Transverse colon (tissue), 4 donors: ENCODE results near the gene KIF1C. TPM values are rescaled to one million over a fixed set of nuclear protein-coding genes. Genes with fewer than 3 reads are reported as not detected.

ENCODE experiments used
- DNase-seq: peaks from one replicate; pipeline ENCODE4 v3.0.0-alpha.2; 2019
- H3K27ac ChIP-seq, 4 donors: fragments of 200-600 bp; sonication (generic); 2 replicates each; pipeline ENCODE4 v1.5.1; 2016 to 2018; ENCODE audit warnings: inconsistent platforms in 4 of 4
- H3K27me3 ChIP-seq: fragments of 200-600 bp; sonication (generic); 2 replicates; pipeline ENCODE4 v1.5.1; 2017; ENCODE audit warnings: inconsistent platforms
- H3K36me3 ChIP-seq, 4 donors: fragments of 200-600 bp; sonication (generic); 2 replicates each; pipeline ENCODE4 v1.5.1; 2017 to 2019; ENCODE audit warnings: inconsistent platforms in 4 of 4
- H3K4me1 ChIP-seq, 4 donors: fragments of 200-600 bp; sonication (generic); 2 replicates each; pipeline ENCODE4 v1.5.1; 2017 to 2020; ENCODE audit warnings: inconsistent platforms in 4 of 4
- H3K4me3 ChIP-seq, 4 donors: fragments of 200-600 bp; sonication (generic); 1 replicate in 1 of 4; 2 replicates in 3 of 4; pipeline versions ENCODE4 v1.5.1 to v1.6.1; 2017 to 2019; ENCODE audit warnings: inconsistent platforms in 4 of 4
- H3K9me3 ChIP-seq, 2 donors: fragments of 200-600 bp; sonication (generic); 2 replicates each; pipeline ENCODE4 v1.5.1; 2017 to 2019; ENCODE audit warnings: inconsistent platforms in 2 of 2
- CTCF ChIP-seq, 5 experiments: fragments of 200-600 bp in 3 of 5; fragments of 450-650 bp in 2 of 5; sonication (generic) in 3 of 5; IDR thresholded peaks; 1 replicate in 2 of 5; 2 replicates in 3 of 5; pipeline ENCODE4 v1.5.1; 2016 to 2017; ENCODE audit warnings: antibody characterized with exemption in 5 of 5, inconsistent platforms in 3 of 5, mild to moderate bottlenecking in 2 of 5, moderate library complexity in 1 of 5
- EP300 ChIP-seq: sonication (generic); formaldehyde crosslinking; IDR thresholded peaks from one replicate; pipeline ENCODE4 v1.6.1; 2017; ENCODE audit warnings: antibody characterized with exemption, low read depth
- POLR2A ChIP-seq: fragments of 450-650 bp; IDR thresholded peaks from one replicate; pipeline ENCODE4 v1.6.1; 2016; ENCODE audit warnings: antibody characterized with exemption, mild to moderate bottlenecking, moderate library complexity
- POLR2AphosphoS5 ChIP-seq, 3 donors: sonication (generic); formaldehyde crosslinking; IDR thresholded peaks; one replicate each; pipeline ENCODE4 v1.6.1; 2016; ENCODE audit warnings: antibody characterized with exemption in 3 of 3
- WGBS, 2 donors: methylation state at CpG; one replicate each; pipeline ENCODE4 v1.1.5; 2018; ENCODE audit warnings: low coverage in 1 of 2; 5-methylcytosine and 5-hydroxymethylcytosine counted together
- in situ Hi-C, 4 donors: fragments of 200-750 bp; cut with MboI; loops; one replicate each; pipeline versions ENCODE4 v1.15.0 to v1.15.1; 2017; ENCODE audit warnings: low sequenced_read_pairs in 3 of 4, low pct_ligation_motif_present in 1 of 4, low pct_unique_long_range_greater_than_20kb in 1 of 4
- intact Hi-C: fragments of 100-400 bp; cut with DNase I; formaldehyde crosslinking; loops from one replicate; pipeline ENCODE4 v1.15.1; 2023; ENCODE audit warnings: low total_unique reads
- total RNA-seq, 4 donors: library from RNA; depleted of rRNA; stranded (reverse); fragments of >200 nt; gene quantifications; one replicate each; pipeline ENCODE4 v1.1.0, GENCODE V29; 2016

KIF1C gene
- total RNA-seq, 4 donors from 2014 or later = 106 to 125 (median 114) TPM

- DNase-seq = no peak
- intact Hi-C loops = loop anchor here (10.0 kb wide), 1 partner anchor 95 kb away; no protein-coding TSS in a partner anchor
- peaks cover 0 to 36% (median 5%) of the 10 kb centered on the region in 4 donors for H3K36me3 ChIP-seq
Measured at GRCh38 chr17:4970273-4970672, 27.5 kb upstream of the KIF1C start.

GRCh38 chr17:4971826-4972225, 25.9 kb upstream of the KIF1C start:
- in situ Hi-C loops (loop anchor here in 1 of 4 donors (10.0 kb wide), 1 partner anchor 57 kb away; no protein-coding TSS in a partner anchor), intact Hi-C loops (loop anchor here (10.0 kb wide), 1 partner anchor 93 kb away; no protein-coding TSS in a partner anchor)
- 84% methylated on average over 6 of the region's 6 CpGs; no CpG with 5 or more reads in 1 of the 2 donors for WGBS, 2 donors
- Histone ChIP-seq H3K4me3 (no peak overlapping the region), H3K4me1 (peaks cover 12 to 20% (median 16%) of the 10 kb centered on the region in 4 donors), H3K27me3 (no peaks in the 10 kb centered on the region), H3K27ac (peak overlapping the region in 1 of 4 donors; percentile 3), H3K9me3 (no peaks in the 10 kb centered on the region), H3K36me3 (peaks cover 0 to 40% (median 8%) of the 10 kb centered on the region in 4 donors)
- TF ChIP-seq CTCF (IDR thresholded peaks at IDR 0.05) = no peak
- no peak for TF ChIP-seq POLR2A
- no peak for TF ChIP-seq EP300
- TF ChIP-seq POLR2AphosphoS5 (IDR thresholded peaks at IDR 0.05) = no peak
- no peak for DNase-seq

More at GRCh38 chr17:4970273-4970672, 27.5 kb upstream of the KIF1C start:
- Histone ChIP-seq H3K27me3 (no peaks in the 10 kb centered on the region), H3K4me1 (peaks cover 14 to 33% (median 26%) of the 10 kb centered on the region in 4 donors), H3K4me3 (no peak overlapping the region), H3K9me3 (no peaks in the 10 kb centered on the region), H3K27ac (peak overlapping the region; percentile 91 to 98 (median 96))
- in situ Hi-C loops = loop anchor here in 1 of 4 donors (10.0 kb wide), 1 partner anchor 55 kb away; no protein-coding TSS in a partner anchor
- no peak for TF ChIP-seq CTCF (IDR thresholded peaks at IDR 0.05)
- no peak for TF ChIP-seq POLR2A
- no peak for TF ChIP-seq EP300
- no peak for TF ChIP-seq POLR2AphosphoS5 (IDR thresholded peaks at IDR 0.05)
- WGBS, 2 donors = 80 to 96% methylated on average over 3 to 8 of the region's 8 CpGs

GRCh38 chr17:4972322-4972721, 25.4 kb upstream of the KIF1C start:
- H3K4me1 ChIP-seq = peaks cover 12 to 20% (median 16%) of the 10 kb centered on the region in 4 donors
- in situ Hi-C loops (loop anchor here in 1 of 4 donors (10.0 kb wide), 1 partner anchor 58 kb away; no protein-coding TSS in a partner anchor), intact Hi-C loops (loop anchor here (10.0 kb wide), 1 partner anchor 92 kb away; no protein-coding TSS in a partner anchor)
- TF ChIP-seq POLR2AphosphoS5 (IDR thresholded peaks at IDR 0.05) = peak in 1 of 3 donors; percentile 15
- TF ChIP-seq CTCF (IDR thresholded peaks at IDR 0.05) = no peak
- no peak overlapping the region for H3K4me3 ChIP-seq
- H3K36me3 ChIP-seq = peaks cover 0 to 45% (median 11%) of the 10 kb centered on the region in 4 donors
- H3K27me3 ChIP-seq = no peaks in the 10 kb centered on the region
- DNase-seq = no peak
- WGBS, 2 donors = 89% methylated on average over 12 of the region's 12 CpGs; no CpG with 5 or more reads in 1 of the 2 donors
- H3K9me3 ChIP-seq = no peaks in the 10 kb centered on the region
- peak overlapping the region in 1 of 4 donors; percentile 3 for H3K27ac ChIP-seq

- WGBS, 2 donors = 92 to 100% methylated on average over 4 to 12 of the region's 12 CpGs
- Histone ChIP-seq H3K9me3 (no peaks in the 10 kb centered on the region), H3K4me3 (no peak overlapping the region), H3K27me3 (no peaks in the 10 kb centered on the region), H3K36me3 (peaks cover 0 to 47% (median 13%) of the 10 kb centered on the region in 4 donors), H3K4me1 (peaks cover 12 to 20% (median 16%) of the 10 kb centered on the region in 4 donors), H3K27ac (no peak overlapping the region)
- in situ Hi-C loops = loop anchor here in 1 of 4 donors (10.0 kb wide), 1 partner anchor 58 kb away; no protein-coding TSS in a partner anchor
- no peak for DNase-seq
- intact Hi-C loops = loop anchor here (10.0 kb wide), 1 partner anchor 92 kb away; no protein-coding TSS in a partner anchor
- TF ChIP-seq POLR2A = no peak
- TF ChIP-seq POLR2AphosphoS5 (IDR thresholded peaks at IDR 0.05) = no peak
- TF ChIP-seq CTCF (IDR thresholded peaks at IDR 0.05) = no peak
- no peak for TF ChIP-seq EP300
Measured at GRCh38 chr17:4972752-4973151, 25.0 kb upstream of the KIF1C start.
